GM18867 (cell line): ENCODE data around the gene ITSN1.

ENCODE experiments used
- ATAC-seq: cut with Tn5 transposase; IDR thresholded peaks from one replicate; pipeline ENCODE4 v1.9.1; 2021; ENCODE audit warnings: mild to moderate bottlenecking, moderate library complexity; ENCODE audit not compliant: unreplicated experiment

Gene ITSN1

DNA sequence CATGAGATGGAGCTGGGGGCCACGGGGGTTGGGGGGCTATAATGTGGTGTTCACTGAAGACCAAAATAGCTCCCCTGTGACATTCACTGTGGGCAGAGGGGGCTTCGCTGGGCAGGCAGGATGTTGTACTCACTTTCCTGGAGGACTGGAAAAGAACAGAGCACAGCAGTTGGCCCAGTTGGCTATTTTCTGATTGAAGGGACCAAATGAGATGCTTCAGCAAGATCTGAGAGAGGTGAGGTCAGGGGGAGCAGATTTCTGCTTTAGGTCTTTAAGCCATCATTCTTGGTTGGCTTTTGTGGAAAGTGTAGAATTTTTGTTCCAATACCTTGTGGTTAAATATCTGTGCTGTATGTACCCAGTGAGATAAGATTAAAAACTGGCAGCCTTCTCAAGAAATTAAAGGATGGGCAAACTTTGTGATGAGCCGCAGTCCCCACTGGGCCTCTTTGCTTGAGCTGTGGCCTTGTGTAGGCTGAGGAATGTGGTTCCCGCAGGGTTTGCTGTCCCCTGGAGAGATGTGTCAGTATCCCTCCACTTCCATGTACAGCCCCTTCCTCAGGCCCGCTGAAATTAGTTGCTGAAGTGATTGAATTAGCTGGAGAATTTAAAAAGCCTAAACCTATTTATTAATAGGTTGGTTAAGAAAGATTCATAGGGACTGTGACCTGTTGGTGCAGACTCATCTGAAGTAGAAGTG, 192.7 kb downstream of the ITSN1 start:
- ATAC-seq = no peak

DNA sequence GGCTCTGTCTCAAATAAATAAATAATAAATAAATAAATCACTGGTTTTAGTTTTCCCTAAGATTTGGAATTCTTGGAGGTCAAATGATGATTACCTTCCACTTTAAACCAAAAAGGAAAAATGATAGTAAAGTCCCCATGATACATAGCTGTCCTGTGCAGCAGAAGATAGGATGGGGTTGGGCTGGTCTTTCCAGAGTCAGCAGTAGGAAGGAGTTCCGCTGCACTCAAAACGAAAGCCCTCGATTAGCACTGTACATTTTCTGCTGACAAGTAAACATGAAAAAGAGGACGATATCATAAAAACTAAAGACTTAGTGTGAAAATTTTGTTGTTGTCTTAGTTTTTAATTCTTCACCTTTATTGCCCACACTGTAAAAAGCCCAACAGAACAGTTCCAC, 193.6 kb downstream of the ITSN1 start:
- ATAC-seq = no peak

DNA sequence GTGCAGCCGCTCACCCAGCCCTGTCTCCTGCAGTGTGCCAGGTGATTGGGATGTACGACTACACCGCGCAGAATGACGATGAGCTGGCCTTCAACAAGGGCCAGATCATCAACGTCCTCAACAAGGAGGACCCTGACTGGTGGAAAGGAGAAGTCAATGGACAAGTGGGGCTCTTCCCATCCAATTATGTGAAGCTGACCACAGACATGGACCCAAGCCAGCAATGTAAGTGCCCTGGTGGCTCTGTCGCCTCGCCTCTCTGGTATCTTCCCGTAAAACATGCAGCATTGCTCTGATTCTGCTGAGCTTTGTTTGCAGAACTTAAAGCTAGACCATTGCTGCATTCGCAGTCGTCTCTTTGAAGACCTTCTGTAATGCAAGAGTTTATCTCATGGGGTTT, 194.1 kb downstream of the ITSN1 start:
- ATAC-seq = no peak

DNA sequence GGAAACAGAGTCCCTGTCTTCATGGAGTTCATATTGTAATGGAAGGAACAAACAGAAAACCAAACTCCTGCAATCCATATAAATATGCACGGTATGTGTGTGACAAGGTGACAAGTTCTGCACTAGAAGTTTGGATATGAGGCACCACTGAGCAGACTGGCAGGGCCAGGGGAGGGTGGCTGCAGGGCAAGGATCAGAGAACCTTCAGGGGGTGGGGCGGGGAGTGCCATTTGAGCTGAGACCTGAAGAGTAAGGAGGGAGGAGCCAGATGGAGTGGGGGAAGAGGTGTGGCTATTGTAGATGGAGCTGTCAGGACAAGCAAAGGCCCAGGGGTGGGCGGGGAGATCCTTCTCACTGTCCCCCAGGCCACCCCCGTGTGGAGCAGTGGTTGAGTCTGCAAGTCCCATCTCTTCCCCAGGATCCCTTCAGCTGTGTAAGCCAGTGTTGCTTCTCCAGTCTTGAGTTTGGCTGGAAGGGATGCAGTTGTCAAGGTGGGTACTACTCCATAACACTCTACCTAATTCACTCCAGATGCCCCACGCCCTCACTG, 196.9 kb downstream of the ITSN1 start:
- ATAC-seq = no peak

DNA sequence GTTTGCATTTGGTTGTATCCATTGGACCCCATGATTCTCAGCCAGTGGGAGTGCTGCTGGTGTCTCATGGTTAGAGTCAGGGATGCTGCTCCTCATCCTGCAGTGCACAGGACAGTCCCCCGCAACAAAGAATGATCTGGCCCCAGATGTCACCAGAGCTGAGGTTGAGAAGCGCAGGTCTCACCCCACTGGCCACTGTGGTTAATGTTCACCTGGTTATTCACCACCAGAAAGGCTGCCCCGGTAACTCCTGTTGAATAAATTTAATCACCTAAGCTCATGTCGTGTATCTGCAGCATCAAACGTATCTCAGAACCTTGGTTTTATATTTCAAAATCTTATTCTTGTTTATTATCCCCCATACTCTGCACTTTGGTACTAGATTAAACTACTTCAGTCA, 197.5 kb downstream of the ITSN1 start:
- ATAC-seq = no peak

DNA sequence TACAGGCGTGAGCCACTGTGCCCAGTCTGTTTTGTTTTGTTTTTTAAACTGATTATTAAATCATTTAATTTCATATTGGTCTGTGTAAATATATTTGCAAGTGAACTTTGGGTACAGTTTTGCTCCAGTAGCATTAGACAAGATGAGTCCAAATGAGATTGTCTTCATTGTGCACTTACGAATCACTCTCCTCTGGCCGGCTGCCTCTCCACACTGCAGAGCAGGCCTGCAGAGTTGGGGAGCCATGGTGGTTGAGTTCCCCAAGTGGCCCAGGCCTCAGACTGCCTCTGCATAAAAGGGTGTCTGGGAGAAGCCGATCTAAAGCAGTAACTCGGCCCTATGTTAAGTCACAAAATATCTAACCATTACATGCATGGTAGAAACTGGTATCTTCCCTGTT, 198.5 kb downstream of the ITSN1 start:
- no peak for ATAC-seq

DNA sequence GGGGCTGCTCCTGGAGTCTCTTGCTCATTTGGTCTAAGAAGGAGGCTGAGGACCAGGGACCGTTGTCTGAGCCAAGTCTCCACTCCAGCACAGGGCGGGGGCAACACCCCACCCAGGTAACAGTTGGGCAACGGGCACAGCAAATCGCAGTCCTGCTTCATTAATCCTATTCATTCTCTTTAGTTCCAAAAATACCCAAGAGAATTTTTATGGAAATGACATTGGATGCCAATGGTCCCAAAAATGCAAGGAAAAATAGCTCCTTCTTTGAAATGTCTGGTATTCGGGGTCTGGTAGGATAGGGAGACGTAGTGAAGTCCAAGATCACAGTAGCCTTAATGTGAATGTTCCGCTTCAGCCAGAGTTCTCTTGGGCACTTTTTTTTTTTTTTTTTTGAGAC, 199.3 kb downstream of the ITSN1 start:
- no peak for ATAC-seq

DNA sequence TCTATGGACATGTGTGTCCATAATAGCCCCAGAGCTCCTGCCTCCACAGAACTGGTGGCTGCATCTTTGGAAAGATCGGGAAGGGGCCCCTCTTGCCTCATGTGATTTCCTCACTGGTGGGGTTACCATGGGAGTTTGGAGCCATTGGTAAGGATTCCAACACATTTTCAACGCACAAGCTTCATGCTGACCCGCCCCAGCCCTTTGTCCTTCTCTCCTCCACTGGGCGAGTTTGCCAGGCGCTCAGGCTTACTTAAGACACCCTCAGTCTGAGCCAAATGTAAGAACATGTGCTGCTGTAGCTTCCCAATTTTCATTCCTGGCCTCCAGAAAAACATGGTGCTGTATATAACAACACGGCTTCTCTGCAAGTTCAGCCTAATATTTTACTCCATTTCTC, 200.9 kb downstream of the ITSN1 start:
- ATAC-seq = no peak

DNA sequence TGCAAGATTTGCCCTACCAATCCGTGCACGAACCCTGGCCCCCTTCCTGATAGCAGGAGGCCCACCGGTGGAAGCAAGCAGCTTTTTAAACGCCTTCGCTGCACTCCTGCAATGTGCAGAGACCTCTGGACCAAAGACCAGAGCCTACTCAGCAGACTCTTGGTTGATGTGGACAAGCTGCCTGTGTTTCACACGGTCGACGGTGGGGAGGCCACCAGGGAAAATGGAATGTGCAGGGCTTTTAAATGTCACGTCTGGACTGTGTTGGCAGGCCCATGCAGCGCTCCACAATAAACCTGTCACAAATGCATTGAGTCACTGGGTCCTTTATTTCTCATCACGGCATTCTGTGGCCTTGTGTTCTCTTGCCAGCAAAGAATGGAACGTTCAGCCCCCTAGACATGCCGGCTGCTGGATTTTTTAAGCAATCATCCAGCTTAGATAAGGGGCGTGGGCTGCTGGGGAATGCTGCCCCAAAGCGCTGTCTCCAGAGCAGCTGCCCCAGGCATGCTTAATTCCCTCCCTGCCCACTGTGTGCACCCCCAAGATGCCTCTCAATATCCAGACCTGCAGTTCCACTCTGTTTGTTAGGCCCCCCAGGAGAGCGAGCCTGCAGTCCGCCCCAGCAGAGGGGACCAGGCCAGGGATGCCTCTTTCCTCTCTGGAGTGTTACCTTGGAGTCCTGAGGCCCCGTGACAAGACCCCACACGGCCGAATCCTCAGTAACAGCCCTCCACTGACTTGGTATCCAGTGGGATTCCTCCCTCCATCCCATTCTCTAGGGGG, 202.0 kb downstream of the ITSN1 start:
- ATAC-seq = no peak

DNA sequence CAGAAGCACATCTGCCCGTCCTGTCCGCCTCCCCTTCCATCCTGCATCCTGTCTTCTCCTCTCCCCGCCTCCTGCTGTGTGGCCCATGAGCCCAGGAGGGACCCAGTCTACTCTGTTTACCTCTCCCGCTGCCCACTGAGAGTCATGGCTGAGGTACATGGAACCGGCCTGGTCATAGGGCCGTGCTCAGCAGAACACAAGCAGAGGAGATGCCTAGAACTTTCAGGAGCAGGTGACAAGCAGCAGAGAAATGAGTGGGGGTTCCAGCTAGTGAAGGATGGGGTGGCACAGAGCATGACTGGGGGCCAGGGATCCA, 202.5 kb downstream of the ITSN1 start:
- no peak for ATAC-seq

DNA sequence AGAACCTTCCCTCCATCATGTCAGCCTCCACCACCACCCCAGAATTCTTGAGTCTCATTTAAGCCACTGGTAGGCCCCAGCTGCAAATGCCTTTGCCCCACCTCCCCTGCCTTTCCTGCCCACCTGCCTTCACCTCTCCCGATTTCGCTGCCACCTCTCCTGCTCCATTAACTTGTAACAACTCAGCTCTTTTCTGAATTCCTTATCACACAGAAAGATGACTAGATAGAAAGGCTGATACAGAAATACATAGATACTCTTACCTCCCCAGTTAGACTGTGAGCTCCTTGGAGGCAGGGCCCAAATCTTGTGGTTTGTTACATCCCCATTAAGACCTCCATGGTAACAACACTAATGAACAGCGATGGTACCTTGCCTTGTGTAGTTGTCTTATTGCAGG, 203.8 kb downstream of the ITSN1 start:
- ATAC-seq = no peak

DNA sequence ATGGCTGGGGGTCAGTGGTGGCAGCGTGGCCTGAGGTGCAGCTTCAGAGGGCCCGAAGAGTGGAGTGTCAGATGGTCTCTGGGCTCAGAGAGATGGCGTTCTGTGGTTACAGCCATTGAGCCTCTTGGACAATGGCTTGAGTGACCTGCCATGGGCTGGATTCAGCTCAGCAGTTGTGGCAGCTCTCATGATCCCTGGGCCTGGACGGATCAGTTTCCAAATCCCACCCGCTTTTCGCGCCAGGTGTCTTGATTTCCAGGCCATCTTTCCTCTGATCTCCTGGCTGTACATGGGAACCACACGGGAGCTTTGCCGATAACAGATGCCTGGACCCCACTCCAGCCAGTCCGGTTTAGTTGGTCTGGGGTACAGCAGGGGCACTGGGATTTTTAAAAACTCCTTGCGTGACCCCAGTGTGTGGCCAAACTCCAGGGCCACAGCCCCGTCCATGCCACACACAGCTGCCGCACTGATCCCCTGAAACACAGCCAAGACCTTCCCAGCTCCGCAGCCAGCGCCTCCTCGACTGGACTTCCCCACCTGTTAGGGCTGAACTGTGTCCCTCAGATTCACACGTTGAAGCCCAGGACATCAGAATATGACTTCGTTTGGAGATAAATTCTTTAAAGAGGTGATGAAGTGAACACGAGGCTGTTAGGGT, 205.4 kb downstream of the ITSN1 start:
- ATAC-seq = no peak

DNA sequence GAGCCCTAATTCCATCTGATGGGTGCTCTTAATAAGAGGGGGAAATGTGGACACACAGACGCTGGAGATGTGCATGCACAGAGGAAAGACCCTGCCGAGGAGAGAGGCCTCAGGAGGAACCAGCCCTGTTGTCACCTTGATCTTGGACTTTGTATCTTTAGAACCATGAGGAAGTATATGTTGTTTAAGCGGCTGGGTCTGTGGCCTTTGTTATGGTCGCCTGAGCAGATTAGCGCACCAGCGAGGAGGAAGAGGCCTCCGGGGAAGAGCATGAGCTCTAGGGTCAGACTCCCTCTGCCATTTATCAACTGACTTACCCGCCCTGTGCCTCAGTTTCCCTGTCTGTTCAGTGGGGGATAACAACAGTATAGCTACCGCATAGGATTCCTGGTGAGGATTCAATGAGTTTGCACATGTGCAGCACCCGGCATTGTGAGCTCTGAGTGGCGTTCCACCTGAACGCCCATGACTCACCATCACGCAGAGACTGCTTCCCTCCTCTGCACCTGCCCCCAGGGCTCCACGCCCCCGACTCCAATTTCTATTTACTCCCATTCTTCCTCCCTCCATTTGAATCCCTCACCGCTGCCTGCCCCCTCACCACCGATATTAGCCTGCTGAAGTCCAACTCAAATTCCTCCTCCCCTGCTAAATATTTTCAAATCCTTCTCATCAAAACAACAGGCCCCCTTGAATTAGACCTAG, 206.1 kb downstream of the ITSN1 start:
- ATAC-seq = no peak

DNA sequence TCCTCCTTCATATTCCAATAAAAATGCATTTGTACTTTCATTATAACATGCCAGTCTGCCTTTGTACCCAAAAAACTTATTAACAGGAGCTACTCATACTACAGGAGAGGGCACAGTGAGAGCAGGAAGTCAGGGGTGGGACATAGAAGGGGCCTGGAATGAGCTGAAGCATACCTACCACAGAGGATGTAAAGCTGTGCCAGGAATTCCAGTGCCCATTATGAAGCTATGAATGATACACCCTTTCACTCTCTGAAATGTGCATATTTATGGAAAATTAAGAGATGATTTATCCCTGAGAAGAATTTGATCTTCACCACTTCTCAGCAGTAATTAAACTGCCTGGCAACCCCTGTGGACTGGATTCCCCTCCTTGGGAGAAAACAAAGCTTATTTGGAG, 207.5 kb downstream of the ITSN1 start:
- no peak for ATAC-seq

DNA sequence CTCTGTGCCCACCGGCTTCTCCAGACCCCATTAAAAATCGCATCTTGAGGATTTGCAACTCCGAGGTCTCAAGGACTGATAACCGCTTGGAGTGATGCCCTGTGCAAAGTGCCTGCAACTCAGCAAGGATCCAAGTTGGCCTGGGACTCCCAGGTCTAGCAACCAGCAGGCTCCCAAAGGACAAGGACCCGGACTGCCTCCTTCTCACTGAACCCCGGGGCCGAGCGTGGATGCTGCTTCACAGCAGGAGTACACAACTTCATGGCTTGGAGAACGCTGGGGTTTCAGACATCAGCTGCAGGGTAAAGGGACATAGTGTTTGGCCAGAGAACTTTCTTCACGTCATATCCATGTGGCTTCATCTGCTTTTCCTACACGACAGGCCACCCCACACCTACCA, 208.1 kb downstream of the ITSN1 start:
- ATAC-seq = no peak

DNA sequence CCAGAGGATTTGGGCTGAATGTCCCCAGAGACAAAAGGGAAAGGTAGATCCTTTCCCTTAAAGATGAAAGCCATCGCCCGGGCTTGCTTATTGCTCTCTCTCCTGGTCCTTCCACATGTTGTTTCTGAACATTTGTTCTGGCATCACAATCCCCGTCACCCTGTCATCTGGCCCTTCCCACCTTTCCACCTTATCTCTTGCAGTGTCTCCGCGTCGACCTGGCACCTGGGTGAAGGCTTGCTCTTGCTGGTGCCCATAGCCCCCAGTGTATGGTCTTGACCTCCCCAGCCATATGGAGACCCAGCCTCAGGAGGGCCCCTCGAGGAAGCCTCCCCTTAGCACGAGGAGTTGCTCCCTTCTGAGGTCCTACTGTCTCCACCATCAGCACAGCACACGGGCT, 208.7 kb downstream of the ITSN1 start:
- ATAC-seq = no peak

DNA sequence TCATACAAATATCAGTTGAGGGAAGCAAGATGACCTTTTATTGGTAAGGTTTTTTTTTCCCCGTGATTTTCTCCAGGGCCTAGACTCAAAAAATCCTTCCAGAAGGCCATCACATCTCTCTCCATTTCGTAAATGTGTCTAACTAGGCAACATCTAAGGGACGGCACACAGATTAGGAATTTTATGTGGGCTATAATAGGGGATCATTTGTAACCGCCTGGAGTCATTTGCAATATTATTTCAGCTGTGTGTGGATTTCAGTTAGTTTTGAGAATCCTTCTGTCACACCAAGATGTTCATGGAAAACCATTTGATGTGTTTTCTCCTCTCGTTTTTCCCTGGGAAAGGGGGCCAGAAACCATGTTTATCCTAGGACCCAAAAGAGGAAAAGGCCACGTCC, 210.2 kb downstream of the ITSN1 start:
- no peak for ATAC-seq

DNA sequence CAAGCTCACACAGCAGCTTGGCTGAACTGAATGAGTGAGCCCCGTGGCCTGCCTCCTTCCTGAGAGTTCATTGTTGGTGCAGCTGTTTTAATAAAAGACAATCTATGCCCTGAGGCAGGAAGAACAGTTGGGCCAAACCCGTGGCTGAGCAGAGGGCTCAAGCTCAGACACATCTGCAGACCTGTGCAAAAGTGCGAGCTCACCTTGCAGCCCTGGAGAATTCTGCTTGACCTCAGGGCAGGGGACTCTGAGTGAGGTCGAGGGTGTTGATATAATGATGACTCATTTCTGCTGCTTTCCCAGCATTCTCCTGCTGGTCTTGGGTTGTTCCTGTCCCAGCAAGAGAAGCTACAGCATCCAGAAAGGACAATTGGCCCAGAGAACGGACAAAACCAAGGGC, 212.3 kb downstream of the ITSN1 start:
- ATAC-seq = no peak

DNA sequence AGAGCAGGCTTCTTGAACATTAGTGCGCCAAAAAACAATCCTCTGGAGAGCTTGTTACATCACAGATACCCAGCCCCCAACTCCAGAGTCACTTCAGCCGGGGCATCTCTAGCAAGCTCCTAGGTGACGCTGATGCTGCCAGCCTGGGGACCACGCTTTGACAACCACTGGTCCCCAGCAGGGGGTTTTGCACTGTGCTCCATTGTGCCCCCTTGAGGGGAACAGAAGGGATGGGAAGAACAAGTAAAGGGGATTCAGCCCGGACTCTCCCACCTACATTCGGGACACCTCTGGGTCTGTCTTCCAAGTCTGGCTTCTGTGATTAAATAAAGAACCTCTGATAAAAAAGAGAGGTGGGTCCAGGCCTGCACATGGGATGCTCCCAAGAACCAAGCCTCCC, 212.9 kb downstream of the ITSN1 start:
- no peak for ATAC-seq

DNA sequence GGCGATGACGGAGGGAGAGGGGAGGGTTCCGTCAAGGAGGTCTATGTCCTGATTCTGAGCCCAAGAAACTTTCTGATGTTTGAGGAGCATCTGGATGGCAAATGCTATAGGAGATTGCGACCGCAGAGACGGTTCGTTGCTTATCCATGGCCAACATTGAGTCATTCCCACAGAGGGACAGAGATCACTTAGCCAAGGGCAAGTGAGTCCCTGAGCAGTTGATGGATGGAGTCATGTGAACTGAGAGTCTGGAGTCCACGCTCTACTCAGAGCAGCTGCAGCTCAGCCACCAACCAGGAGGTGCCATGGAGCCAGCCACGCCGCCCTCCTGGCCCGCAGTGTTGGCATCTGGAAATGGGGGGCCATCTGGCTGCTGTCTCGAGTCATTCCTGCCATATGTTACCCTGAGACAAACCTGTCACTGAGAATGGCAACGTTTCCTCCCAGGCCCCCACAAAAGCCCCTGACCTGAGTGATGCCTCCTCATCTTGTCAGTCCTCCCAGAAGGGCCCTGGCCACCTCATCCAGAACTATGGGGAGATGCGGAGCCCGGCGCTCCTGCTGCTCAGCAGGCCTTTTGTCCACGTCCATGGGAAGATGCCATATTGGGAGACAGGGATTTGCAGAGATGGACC, 214.7 kb downstream of the ITSN1 start:
- no peak for ATAC-seq
